GM12892 (cell line): ENCODE measurements around the gene NEURL1.

ENCODE experiments used
- POLR2AphosphoS5 ChIP-seq: IDR thresholded peaks from 2 replicates; pipeline ENCODE4 v1.6.1; 2011; ENCODE audit warnings: low read depth, low read length, control low read depth
- TAF1 ChIP-seq: IDR thresholded peaks from 2 replicates; pipeline ENCODE4 v1.6.1; 2011; ENCODE audit warnings: low read depth, mild to moderate bottlenecking, control low read depth, low read length, borderline replicate concordance

DNA sequence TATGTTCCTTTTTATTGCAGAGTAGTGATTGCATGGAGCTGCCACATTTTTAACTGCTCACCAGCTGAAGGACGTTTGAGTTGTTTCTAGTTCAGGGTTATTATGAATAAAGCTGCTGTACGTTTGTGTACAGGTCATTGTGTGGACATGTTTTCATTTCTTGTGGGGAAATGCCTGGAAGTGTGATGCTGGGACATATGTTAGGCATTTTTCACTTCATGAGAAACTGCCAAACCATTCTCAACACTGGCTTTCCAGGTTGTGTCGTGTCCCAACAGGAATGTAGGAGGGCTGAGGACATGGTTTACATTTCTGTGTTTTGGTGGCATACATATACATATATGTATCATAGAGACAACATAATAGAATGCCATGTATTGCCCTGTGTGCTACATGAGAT is 73.0 kb downstream of the NEURL1 start:
- no peak for TF ChIP-seq TAF1
- no peak for TF ChIP-seq POLR2AphosphoS5
